GM12873 (cell line): ENCODE measurements around the gene PIEZO1.

Experiments
- TF ChIP-seq, protein P1 (sequence below): IDR thresholded peaks from 2 replicates; pipeline ENCODE4 v1.5.1; 2012; ENCODE audit warnings: low read depth, mild to moderate bottlenecking, moderate library complexity, low read length, control low read depth; ENCODE audit not compliant: insufficient read depth; ENCODE audit errors: missing control alignments

Gene PIEZO1

DNA sequence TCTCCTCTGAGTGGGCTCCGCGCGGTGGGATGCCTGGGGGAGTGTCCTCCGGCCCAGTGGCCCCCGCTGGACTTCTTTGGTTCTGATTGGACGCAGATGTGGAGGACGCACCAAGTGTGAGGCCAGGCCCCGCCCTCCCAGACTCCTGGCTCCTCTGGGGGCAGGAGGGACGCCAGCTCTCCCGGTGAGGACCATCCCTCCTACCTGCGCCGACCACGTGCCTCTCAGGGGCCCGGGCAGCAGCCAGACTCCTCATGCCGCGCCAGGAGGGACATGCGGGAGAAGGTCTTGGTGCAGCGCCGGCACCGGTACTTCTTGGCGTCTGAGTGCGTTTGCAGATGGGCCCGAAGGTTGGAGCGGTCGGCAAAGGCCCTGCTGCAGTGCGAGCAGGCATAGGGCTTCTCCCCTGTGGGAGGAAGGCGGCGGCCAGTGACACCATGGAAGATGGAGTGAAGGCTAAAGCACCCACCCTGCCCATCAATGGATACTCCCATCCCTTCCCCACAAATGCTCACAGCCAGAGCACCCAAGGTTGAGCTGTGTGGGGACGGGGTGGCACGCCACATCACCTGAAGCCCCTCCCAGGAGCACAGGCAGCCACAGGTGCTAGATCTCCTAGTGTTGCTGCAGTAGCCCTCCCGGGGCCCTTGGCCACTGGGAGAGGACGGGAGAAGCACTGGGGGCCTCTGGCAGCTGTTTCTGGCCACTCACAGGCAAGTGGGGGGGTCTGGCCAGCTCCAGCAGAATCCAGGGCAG is 106.6 kb downstream of the PIEZO1 start:
- TF ChIP-seq, protein P1, sequence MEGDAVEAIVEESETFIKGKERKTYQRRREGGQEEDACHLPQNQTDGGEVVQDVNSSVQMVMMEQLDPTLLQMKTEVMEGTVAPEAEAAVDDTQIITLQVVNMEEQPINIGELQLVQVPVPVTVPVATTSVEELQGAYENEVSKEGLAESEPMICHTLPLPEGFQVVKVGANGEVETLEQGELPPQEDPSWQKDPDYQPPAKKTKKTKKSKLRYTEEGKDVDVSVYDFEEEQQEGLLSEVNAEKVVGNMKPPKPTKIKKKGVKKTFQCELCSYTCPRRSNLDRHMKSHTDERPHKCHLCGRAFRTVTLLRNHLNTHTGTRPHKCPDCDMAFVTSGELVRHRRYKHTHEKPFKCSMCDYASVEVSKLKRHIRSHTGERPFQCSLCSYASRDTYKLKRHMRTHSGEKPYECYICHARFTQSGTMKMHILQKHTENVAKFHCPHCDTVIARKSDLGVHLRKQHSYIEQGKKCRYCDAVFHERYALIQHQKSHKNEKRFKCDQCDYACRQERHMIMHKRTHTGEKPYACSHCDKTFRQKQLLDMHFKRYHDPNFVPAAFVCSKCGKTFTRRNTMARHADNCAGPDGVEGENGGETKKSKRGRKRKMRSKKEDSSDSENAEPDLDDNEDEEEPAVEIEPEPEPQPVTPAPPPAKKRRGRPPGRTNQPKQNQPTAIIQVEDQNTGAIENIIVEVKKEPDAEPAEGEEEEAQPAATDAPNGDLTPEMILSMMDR, result no peak

DNA sequence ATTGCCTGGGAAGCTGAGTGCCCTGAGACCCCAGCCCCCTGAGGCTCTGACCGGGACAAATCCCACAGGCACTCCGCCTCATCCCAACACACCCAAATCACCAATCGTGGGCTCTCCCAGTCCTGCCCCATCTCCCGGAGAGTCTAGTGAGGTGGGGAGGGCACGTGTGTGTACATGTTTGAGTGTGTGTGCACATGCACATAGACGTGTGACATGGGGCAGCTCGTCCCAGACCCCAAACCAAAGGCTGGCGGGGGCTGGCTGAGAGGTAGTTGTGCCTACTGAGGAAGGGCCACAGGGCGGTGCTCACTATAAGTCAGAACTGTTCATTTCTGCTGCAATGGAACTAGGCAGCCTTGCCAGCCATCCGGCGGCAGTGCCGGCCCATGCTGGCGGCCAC is 107.3 kb downstream of the PIEZO1 start:
- TF ChIP-seq, protein P1, result no peak

DNA sequence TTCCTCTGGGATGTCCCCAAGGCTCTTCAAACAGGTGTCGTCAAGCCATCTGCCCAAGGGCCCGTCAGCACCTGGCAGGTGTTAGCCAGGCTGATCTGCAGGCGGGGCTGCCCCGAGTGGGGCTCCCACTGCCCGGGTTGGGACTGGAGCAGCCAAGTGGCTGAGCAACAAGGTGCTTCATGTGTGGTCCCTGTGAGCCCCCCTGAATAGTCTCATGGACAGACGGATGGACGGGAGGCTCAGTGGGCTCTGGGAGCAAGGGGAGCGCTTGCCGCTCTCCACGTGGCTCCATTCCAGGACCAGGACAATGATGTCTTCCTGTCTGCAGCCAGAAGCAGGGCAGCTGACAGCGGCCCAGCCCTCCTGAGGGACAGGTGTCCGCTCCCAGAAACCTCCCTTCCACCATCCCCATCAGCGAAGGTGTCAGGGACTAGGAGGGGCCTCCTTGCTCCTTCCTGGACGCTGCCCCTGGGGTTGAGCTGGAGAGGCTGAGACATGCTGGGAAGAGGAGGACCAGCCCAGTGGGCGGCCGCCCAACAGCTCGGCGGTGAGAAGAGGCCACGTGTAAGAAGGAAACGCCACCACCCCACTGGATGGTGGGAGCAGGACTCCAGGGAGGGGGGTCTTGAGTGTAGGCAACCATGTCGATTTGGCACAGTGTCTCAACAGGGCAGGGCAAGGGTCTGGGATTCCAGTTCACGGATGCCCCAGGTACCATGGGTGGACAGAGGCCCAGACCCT is 108.3 kb downstream of the PIEZO1 start:
- TF ChIP-seq, protein P1, result no peak

DNA sequence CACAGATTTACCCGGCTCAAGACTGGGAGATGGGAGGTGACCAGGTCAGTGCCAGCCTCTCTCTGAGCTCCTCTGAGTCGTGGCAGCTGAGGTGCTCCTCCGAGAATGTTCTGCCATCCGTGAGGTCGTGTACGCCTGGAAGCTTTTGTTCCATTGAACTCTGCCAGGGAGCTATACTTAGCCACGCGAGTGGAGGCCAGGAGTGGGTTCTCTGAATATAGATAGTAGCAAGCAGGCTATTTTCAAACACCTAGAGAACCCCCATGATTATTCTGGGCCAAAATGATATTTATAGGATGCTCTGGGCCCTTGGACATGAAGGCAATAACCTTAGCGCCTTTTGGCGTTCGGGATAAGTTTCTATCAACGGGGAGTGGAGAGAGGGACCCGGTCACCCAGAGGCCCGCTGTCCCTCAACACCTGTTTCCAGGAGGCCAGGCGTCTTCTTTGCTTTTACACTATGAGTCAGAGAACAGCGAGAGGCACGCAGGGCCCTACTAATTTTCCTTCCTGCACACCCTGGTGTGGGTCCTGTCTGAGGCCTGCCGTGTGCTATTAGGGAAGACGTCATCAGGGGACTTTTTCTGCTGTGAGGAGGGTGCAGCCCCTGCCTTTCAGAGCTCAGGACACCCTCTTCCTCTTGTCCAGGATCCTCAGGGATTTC is 111.2 kb downstream of the PIEZO1 start:
- TF ChIP-seq, protein P1, result no peak

DNA sequence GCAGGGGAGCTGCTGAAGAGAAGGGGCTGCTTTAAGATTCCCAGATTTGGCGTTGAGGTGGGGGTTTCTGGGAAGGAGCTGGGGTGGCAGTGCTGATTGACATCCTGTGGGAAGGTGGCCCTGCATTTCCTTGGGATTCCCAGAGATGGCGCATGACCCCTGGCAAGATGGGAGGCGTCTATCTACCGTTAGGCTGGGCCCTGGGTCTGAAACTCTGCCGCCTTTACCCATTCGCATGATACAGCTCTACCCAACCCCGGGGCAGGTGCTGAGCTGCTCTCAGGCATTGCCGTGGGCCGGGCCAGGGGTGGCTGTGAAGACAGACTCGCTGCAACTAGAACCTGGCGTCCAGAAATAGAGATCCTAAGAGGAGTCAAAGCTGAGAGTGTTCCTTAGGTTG is 112.2 kb downstream of the PIEZO1 start:
- TF ChIP-seq, protein P1, result peak; percentile 15

DNA sequence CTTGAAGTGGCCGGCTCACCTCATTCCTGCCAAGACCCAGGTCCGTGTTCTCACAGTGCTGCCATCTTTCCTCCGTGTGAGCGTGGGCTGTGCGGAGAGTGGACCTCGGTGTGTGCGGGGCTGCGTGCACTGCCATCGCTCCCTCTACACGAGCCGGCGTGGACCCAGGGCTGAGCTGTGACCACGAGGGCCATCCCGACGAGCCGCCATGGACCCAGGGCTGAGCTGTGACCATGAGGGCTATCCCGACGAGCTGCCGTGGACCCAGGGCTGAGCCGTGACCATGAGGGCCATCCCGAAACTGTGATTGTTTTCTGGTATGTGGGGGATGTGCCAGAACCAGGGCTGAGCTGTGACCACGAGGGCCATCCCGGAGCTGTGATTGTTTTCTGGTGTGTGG is 113.2 kb downstream of the PIEZO1 start:
- TF ChIP-seq, protein P1, result no peak

DNA sequence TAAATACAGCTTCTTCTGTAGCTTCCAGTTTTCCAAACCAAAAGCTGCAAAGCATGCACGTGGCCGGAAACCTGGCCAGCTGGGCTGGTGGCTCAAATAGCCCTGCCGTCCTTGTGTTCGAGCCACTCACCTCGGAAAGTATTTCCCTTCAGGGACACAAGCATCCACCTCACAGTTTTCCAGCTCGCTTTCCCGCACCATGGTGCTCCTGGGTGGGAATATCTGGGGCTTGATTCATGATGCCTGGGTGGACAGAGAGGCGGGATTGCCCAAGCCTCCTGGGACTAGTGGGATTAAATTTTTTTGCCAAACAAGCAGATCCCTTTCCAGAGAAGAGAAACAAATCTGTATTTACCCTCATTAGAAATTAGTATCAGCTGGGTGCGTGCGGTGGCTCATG is 115.0 kb downstream of the PIEZO1 start:
- TF ChIP-seq, protein P1, result no peak
